HAP-1 (cell line): ENCODE measurements around the gene MAB21L4.

Experiments used
- DNase-seq, 2 experiments: peaks; one replicate each; pipeline ENCODE4 v3.0.0-alpha.2; 2016 to 2020; ENCODE audit warnings: low spot score in 2 of 2
- H3K27me3 ChIP-seq: fragments of 250-450 bp; sonication (Bioruptor Pico); 2 replicates; pipeline ENCODE4 v1.5.1; 2020; ENCODE audit warnings: low read depth, mild to moderate bottlenecking, moderate library complexity
- H3K36me3 ChIP-seq: fragments of 250-450 bp; sonication (Bioruptor Pico); replicated peaks from 2 replicates; pipeline ENCODE4 v1.5.1; 2020; ENCODE audit warnings: mild to moderate bottlenecking
- H3K4me1 ChIP-seq: fragments of 250-450 bp; sonication (Bioruptor Pico); 2 replicates; pipeline ENCODE4 v1.5.1; 2020; ENCODE audit warnings: mild to moderate bottlenecking
- H3K4me3 ChIP-seq: fragments of 250-450 bp; sonication (Bioruptor Pico); 2 replicates; pipeline ENCODE4 v1.5.1; 2020; ENCODE audit warnings: mild to moderate bottlenecking, moderate library complexity
- H3K9me3 ChIP-seq: fragments of 250-450 bp; sonication (Bioruptor Pico); 2 replicates; pipeline ENCODE4 v1.5.1; 2020; ENCODE audit warnings: mild to moderate bottlenecking, moderate library complexity
- in situ Hi-C: fragments of 300-500 bp; cut with MboI; formaldehyde crosslinking; loops from 3 replicates; pipeline ENCODE4 v1.14.3; 2020; ENCODE audit warnings: low sequenced_read_pairs, inconsistent platforms, mixed read lengths

MAB21L4 gene

GRCh38 chr2:240868286-240869108, 27.5 kb downstream of the MAB21L4 start, which contains the start of gene AGXT:
AGXT (plus strand) TSS chr2:240868824; CDS start chr2:240868866, 42 bp downstream.
- H3K27me3 ChIP-seq: no peaks in the 10 kb centered on the region
- H3K4me3 ChIP-seq: no peak within 1 kb of the TSS
- no peaks in the 10 kb centered on the region for H3K9me3 ChIP-seq
- in situ Hi-C loops: loop anchor here (25.0 kb wide), 1 partner anchor 794 kb away; no protein-coding TSS in a partner anchor
- no peak for DNase-seq
- H3K36me3 ChIP-seq: no peaks in the 10 kb centered on the region
- H3K4me1 ChIP-seq: no peaks in the 10 kb centered on the region

- Histone ChIP-seq H3K9me3 (no peaks in the 10 kb centered on the region), H3K4me1 (no peaks in the 10 kb centered on the region), H3K36me3 (no peaks in the 10 kb centered on the region), H3K27me3 (no peaks in the 10 kb centered on the region), H3K4me3 (no peak overlapping the region)
- DNase-seq: no peak
- in situ Hi-C loops: loop anchor here (25.0 kb wide), 1 partner anchor 797 kb away; no protein-coding TSS in a partner anchor
Measured at GRCh38 chr2:240865391-240865790, 30.6 kb downstream of the MAB21L4 start.

DNA sequence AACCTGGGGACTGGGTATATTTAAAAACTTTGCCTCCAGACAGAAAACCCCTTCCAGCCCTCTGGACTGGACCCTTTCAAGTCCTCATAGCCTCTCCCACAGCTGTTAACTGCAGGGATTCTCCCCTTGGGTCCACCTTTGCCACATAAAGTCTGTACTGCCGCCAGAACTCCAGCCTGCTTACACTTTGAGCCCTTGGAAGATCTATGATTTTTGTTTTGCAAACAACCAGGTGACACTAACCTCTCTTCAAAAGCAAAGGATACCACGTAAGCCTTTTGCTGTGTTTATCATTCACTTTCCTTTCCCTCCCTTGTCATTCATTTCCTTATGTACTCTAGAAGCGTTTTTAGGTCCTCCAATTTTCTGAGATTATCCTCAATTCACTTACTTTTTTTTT, 31.5 kb downstream of the MAB21L4 start:
- H3K4me3 ChIP-seq: no peak overlapping the region
- no peaks in the 10 kb centered on the region for H3K4me1 ChIP-seq
- no peaks in the 10 kb centered on the region for H3K27me3 ChIP-seq
- in situ Hi-C loops: loop anchor here (25.0 kb wide), 1 partner anchor 798 kb away; no protein-coding TSS in a partner anchor
- H3K36me3 ChIP-seq: no peaks in the 10 kb centered on the region
- H3K9me3 ChIP-seq: no peaks in the 10 kb centered on the region
- no peak for DNase-seq

GRCh38 chr2:240861547-240861946, 34.4 kb downstream of the MAB21L4 start:
- no peak overlapping the region for H3K4me3 ChIP-seq
- in situ Hi-C loops: loop anchor here (25.0 kb wide), 1 partner anchor 801 kb away; no protein-coding TSS in a partner anchor
- no peaks in the 10 kb centered on the region for H3K9me3 ChIP-seq
- H3K4me1 ChIP-seq: no peaks in the 10 kb centered on the region
- H3K36me3 ChIP-seq: no peaks in the 10 kb centered on the region
- no peak for DNase-seq
- H3K27me3 ChIP-seq: no peaks in the 10 kb centered on the region

DNA sequence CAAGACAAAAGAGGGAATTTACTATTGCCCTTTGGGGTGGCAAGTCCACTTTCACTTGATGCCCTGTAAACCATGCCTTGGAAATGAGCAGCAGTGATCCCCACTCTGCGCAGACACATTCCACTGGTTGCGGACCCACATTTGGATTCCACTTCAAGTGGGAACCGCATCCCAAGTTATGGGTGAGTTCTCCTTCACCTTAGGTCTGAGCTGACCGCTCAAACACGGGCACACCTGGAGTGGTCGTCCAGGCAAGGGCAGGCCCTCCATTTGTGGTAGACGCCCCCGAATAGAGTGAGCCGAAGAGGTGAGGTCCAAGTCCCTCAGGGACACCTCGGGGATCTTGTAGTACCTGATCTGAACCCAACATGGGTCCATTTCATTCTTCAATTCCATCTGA, 37.1 kb downstream of the MAB21L4 start:
- Histone ChIP-seq H3K9me3 (no peaks in the 10 kb centered on the region), H3K36me3 (no peaks in the 10 kb centered on the region), H3K4me1 (no peaks in the 10 kb centered on the region), H3K4me3 (no peak overlapping the region), H3K27me3 (no peaks in the 10 kb centered on the region)
- in situ Hi-C loops: loop anchor here (25.0 kb wide), 1 partner anchor 803 kb away; no protein-coding TSS in a partner anchor
- no peak for DNase-seq

DNA sequence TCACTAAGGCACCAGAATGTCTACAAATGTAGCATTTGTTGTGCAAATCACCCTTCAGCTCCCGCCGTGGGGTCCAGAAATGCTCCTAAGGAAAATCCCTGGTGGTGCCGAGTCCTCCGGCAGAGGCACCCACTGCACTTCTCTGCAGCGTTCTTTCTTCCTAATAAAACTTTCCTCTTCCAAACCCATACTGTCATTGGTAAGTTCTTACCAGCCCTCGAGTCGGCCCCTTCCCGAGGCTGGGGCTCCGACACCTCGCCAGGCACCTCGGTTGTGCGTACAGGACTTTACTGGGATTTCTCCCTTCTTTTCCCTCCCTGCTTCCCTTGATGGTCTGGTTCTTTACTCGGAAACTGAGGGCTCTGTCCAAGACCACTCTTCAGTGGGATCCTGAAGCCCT, 37.6 kb downstream of the MAB21L4 start:
- Histone ChIP-seq H3K4me3 (no peak overlapping the region), H3K36me3 (no peaks in the 10 kb centered on the region), H3K9me3 (no peaks in the 10 kb centered on the region), H3K4me1 (no peaks in the 10 kb centered on the region), H3K27me3 (no peaks in the 10 kb centered on the region)
- in situ Hi-C loops: loop anchor here (25.0 kb wide), 1 partner anchor 804 kb away; no protein-coding TSS in a partner anchor
- DNase-seq: no peak

GRCh38 chr2:240857039-240858008, 38.6 kb downstream of the MAB21L4 start:
- Histone ChIP-seq H3K36me3 (no peaks in the 10 kb centered on the region), H3K9me3 (no peaks in the 10 kb centered on the region), H3K4me3 (no peak overlapping the region), H3K27me3 (no peaks in the 10 kb centered on the region), H3K4me1 (no peaks in the 10 kb centered on the region)
- DNase-seq: no peak
- in situ Hi-C loops: loop anchor here (25.0 kb wide), 1 partner anchor 805 kb away; no protein-coding TSS in a partner anchor

DNA sequence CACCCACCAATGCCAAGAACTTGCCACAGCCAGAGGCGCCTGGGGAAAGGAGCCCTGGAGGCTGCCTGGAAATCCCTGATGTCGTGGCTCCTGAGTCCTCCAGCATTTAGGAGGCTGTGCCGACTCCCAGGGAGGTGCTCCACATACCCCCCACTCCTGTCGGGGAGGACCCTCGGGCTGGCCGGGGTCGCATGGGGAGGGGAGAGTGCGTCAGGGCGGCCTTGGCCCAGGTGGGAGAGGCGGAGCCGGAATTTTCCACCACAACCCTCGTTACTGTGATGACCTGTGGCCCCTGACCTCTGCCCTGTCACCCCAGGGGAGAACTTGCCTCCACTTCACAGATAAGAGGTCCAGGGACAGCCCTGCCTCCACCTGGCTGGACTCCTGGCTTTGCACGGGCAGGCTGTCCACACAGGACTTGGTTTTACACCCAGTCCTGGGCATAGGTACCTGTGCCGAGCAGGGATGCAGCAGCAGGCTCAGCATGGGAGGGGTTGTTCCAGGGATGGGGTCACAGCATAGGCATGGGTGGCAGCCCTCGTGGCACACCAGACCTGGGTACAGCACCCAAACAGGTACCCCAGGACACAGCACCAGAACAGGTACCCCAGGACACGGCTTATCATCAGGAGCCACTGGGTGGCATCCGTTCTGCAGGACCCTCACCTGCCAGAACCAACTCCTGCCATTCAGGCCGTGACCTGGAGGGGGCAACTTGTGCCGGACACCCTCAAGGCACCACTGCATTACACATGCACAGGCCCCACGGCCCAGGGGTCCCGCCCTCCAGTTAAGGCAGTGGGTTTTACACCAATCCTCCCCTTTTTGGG, 39.6 kb downstream of the MAB21L4 start:
- no peak for DNase-seq
- in situ Hi-C loops: loop anchor here (25.0 kb wide), 1 partner anchor 806 kb away; no protein-coding TSS in a partner anchor
- H3K4me3 ChIP-seq: no peak overlapping the region

GRCh38 chr2:240855670-240856069, 40.3 kb downstream of the MAB21L4 start:
- Histone ChIP-seq H3K9me3 (no peaks in the 10 kb centered on the region), H3K4me1 (no peaks in the 10 kb centered on the region), H3K36me3 (no peaks in the 10 kb centered on the region), H3K27me3 (no peaks in the 10 kb centered on the region), H3K4me3 (no peak overlapping the region)
- in situ Hi-C loops: loop anchor here (25.0 kb wide), 1 partner anchor 807 kb away; no protein-coding TSS in a partner anchor
- DNase-seq: no peak

More for the DNA sequence above, 39.6 kb downstream of the MAB21L4 start:
- H3K9me3 ChIP-seq: no peaks in the 10 kb centered on the region
- H3K36me3 ChIP-seq: no peaks in the 10 kb centered on the region
- H3K27me3 ChIP-seq: no peaks in the 10 kb centered on the region
- H3K4me1 ChIP-seq: no peaks in the 10 kb centered on the region

DNA sequence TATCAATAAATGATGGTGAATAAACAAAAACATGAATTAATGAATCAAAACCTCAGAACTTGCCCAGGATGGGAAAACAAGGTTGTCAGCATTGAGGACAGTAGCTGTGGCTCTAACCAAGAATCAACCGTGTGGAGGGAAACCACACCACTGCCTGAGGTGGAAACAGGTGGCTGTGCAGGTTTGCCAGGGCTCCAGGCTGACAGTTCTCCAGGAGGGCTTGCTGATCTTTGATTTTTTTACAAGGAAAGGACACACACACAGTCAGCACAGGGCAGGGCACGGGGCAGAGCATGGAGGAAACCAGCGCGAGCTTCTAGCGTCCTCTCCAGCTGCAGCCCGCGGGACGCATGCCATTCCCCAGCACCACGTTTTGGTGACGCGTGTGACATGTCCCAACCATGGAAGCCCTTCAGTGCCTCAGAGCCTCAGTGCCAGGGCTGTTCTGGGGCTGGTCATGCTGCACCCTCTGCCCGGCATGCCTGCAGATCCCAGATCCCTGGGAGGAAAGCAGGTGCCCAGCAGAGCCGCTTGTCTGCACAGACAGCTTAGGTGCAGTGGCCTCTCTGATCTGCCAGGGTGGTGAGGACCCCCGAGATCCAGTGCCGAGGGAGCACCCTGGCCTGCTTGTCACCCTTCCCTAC, 43.2 kb downstream of the MAB21L4 start:
- in situ Hi-C loops: loop anchor here (25.0 kb wide), 1 partner anchor 810 kb away; no protein-coding TSS in a partner anchor
- no peak for DNase-seq
- no peak overlapping the region for H3K4me3 ChIP-seq
- peaks cover 3% of the 10 kb centered on the region; the same call in 1 of the 2 replicates for H3K9me3 ChIP-seq
- peaks cover 5% of the 10 kb centered on the region; the same call in 1 of the 2 replicates for H3K4me1 ChIP-seq
- H3K27me3 ChIP-seq: no peaks in the 10 kb centered on the region
- no peaks in the 10 kb centered on the region for H3K36me3 ChIP-seq

DNA sequence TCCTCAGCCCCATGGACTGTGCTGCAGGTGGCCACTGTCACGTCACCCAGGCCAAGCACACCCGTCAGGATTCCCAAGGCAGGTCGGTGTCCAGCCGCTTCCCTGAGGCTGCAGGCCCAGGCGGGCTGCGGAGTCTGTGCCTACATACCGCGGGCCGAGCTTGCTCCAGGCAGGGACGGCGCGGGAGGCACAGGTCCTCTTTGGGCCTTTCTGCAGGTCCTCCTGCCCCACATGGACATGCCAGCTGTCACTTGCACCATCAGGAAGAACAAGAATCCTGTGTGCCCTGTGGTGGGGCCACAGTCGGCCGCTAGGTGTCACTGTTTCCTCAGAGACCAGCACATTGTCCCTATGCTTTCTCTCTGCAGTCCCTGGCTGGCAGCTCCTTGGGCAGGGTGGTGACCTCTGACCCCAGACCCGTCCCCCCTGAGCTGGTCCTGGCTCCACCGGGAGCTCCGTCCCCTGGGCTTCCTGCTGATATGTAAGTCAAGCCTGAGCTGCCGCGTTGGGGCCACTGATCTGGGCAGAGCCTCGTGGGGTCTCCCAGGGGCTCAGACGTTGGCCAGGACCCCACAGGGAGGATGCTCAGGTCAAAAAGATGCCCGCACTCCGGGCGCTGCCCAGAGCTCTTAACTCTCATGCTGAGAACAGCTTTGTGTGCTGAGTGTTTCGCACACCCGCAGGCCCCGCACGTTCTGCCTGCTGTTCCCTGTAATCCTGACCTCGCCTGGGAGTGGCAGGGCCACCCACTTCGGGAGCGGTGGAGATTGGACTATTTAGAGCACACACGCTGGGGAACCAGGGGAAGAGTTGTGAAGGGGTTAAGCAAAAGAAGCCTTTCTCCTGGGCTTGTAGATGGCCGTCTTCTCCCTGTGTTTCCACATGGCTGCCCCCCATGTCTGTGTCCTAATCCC, 44.6 kb downstream of the MAB21L4 start:
- DNase-seq: peak; percentile 61 to 91
- H3K9me3 ChIP-seq: peaks cover 10% of the 10 kb centered on the region
- H3K4me1 ChIP-seq: peaks cover 16% of the 10 kb centered on the region
- H3K27me3 ChIP-seq: no peaks in the 10 kb centered on the region
- in situ Hi-C loops: loop anchor here (25.0 kb wide), 1 partner anchor 811 kb away; no protein-coding TSS in a partner anchor
- H3K4me3 ChIP-seq: no peak overlapping the region
- no peaks in the 10 kb centered on the region for H3K36me3 ChIP-seq
